ENCODE results near the gene TBCD.
A peak's percentile ranks its signal among the peaks of the same experiment; 100 is the strongest.

The TBCD gene

GRCh38 chr17:82751571-82752370 is at the start of gene TBCD:
TBCD (plus strand) TSS chr17:82752065; CDS start chr17:82752194, 129 bp downstream.
- DNase-seq: peak; percentile 67

- DNase-seq: no peak
Measured at GRCh38 chr17:82702231-82702927, 49.5 kb upstream of the TBCD start.

GRCh38 chr17:82703036-82703745 is 48.7 kb upstream of the TBCD start:
- DNase-seq: no peak

- no peak for DNase-seq
Measured at GRCh38 chr17:82703935-82704865, 47.7 kb upstream of the TBCD start.

GRCh38 chr17:82704886-82705285 is 47.0 kb upstream of the TBCD start:
- DNase-seq: no peak

- DNase-seq: no peak
Measured at GRCh38 chr17:82705756-82706155, 46.1 kb upstream of the TBCD start.

GRCh38 chr17:82709024-82709675 is 42.7 kb upstream of the TBCD start:
- no peak for DNase-seq

- no peak for DNase-seq
Measured at GRCh38 chr17:82709676-82710498, 42.0 kb upstream of the TBCD start.

- DNase-seq: no peak
Measured at GRCh38 chr17:82710499-82711232, 41.2 kb upstream of the TBCD start.

- no peak for DNase-seq
Measured at GRCh38 chr17:82713071-82713723, 38.7 kb upstream of the TBCD start.

- DNase-seq: peak; percentile 87
Measured at GRCh38 chr17:82716203-82717010, 35.5 kb upstream of the TBCD start, which contains the start of gene FN3KRP. FN3KRP (plus strand) TSS chr17:82716706; CDS start chr17:82716756, 50 bp downstream.

- no peak for DNase-seq
Measured at GRCh38 chr17:82718986-82719685, 32.7 kb upstream of the TBCD start.

- no peak for DNase-seq
Measured at GRCh38 chr17:82720204-82720603, 31.7 kb upstream of the TBCD start.

GRCh38 chr17:82722341-82723013 is 29.4 kb upstream of the TBCD start:
- no peak for DNase-seq

GRCh38 chr17:82723169-82723807 is 28.6 kb upstream of the TBCD start:
- DNase-seq: no peak

GRCh38 chr17:82726427-82726826 is 25.4 kb upstream of the TBCD start:
- no peak for DNase-seq
